Stimulated activated CD4-positive, alpha-beta T cell treated with anti-CD3 and anti-CD28 coated beads, Interleukin-1b, Interleukin-23, amount 100 ng/mL, for 24 hours (primary cell): ENCODE measurements around the gene PCDHB6.
"Not testable (repeated sequence)": the region's sequence is repeated elsewhere in the genome, so short reads cannot be mapped to it uniquely, and the experiment has no call there.

Experiments
- DNase-seq, 4 experiments: peaks; one replicate each; pipeline ENCODE4 v3.0.0-alpha.2; 2020; ENCODE audit warnings: low read depth in 4 of 4, low spot score in 1 of 4

The PCDHB6 gene

GRCh38 chr5:141201646-141202045, 51.8 kb downstream of the PCDHB6 start:
- not testable (repeated sequence) for DNase-seq
